Breast epithelium (tissue), 3 donors: ENCODE data around the gene CHCHD1.

ENCODE experiments used
- POLR2AphosphoS5 ChIP-seq, 3 donors: sonication (generic); formaldehyde crosslinking; IDR thresholded peaks; one replicate each; pipeline ENCODE4 v1.6.1; 2017; ENCODE audit warnings: antibody characterized with exemption in 3 of 3
- TF ChIP-seq, protein P1 (sequence below), 3 donors: fragments of 450-650 bp; IDR thresholded peaks; one replicate each; pipeline ENCODE4 v1.5.1; 2016 to 2017; ENCODE audit warnings: antibody characterized with exemption in 3 of 3, mild to moderate bottlenecking in 3 of 3, moderate library complexity in 3 of 3

GRCh38 chr10:73816917-73817729, 35.3 kb downstream of the CHCHD1 start:
- TF ChIP-seq, protein P1, sequence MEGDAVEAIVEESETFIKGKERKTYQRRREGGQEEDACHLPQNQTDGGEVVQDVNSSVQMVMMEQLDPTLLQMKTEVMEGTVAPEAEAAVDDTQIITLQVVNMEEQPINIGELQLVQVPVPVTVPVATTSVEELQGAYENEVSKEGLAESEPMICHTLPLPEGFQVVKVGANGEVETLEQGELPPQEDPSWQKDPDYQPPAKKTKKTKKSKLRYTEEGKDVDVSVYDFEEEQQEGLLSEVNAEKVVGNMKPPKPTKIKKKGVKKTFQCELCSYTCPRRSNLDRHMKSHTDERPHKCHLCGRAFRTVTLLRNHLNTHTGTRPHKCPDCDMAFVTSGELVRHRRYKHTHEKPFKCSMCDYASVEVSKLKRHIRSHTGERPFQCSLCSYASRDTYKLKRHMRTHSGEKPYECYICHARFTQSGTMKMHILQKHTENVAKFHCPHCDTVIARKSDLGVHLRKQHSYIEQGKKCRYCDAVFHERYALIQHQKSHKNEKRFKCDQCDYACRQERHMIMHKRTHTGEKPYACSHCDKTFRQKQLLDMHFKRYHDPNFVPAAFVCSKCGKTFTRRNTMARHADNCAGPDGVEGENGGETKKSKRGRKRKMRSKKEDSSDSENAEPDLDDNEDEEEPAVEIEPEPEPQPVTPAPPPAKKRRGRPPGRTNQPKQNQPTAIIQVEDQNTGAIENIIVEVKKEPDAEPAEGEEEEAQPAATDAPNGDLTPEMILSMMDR (IDR thresholded peaks at IDR 0.05), result no peak
- no peak for TF ChIP-seq POLR2AphosphoS5 (IDR thresholded peaks at IDR 0.05)
